ENCODE results near the gene SLC5A10.

- TF ChIP-seq, protein P1, sequence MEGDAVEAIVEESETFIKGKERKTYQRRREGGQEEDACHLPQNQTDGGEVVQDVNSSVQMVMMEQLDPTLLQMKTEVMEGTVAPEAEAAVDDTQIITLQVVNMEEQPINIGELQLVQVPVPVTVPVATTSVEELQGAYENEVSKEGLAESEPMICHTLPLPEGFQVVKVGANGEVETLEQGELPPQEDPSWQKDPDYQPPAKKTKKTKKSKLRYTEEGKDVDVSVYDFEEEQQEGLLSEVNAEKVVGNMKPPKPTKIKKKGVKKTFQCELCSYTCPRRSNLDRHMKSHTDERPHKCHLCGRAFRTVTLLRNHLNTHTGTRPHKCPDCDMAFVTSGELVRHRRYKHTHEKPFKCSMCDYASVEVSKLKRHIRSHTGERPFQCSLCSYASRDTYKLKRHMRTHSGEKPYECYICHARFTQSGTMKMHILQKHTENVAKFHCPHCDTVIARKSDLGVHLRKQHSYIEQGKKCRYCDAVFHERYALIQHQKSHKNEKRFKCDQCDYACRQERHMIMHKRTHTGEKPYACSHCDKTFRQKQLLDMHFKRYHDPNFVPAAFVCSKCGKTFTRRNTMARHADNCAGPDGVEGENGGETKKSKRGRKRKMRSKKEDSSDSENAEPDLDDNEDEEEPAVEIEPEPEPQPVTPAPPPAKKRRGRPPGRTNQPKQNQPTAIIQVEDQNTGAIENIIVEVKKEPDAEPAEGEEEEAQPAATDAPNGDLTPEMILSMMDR (IDR thresholded peaks at IDR 0.05): no peak
- TF ChIP-seq POLR2A (IDR thresholded peaks at IDR 0.05) (no peak), EP300 (IDR thresholded peaks at IDR 0.05) (no peak)
These were observed 34.4 kb upstream of the SLC5A10 start for GRCh38 chr17:18917506-18918032.

Data from ovary (tissue), 3 donors.